Mammary epithelial cell (primary cell): ENCODE measurements around the gene GAA.

ENCODE experiments used
- CTCF ChIP-seq, 2 donors: IDR thresholded peaks in 1 of 2; conservative IDR thresholded peaks in 1 of 2; 2 replicates each; pipeline ENCODE4 v1.5.1; 2011 to 2012; ENCODE audit warnings: inconsistent platforms in 2 of 2, low read length in 2 of 2, mild to moderate bottlenecking in 2 of 2, control low read depth in 1 of 2, low read depth in 1 of 2; ENCODE audit not compliant: insufficient read depth in 1 of 2; ENCODE audit errors: extremely low read depth in 1 of 2
- EZH2 ChIP-seq: IDR thresholded peaks from 2 replicates; pipeline ENCODE4 v1.6.1; 2012; ENCODE audit warnings: low read length, inconsistent platforms, borderline replicate concordance

- TF ChIP-seq CTCF (conservative IDR thresholded peaks at IDR 0.05 in 1 of 2, IDR thresholded peaks at IDR 0.05 in 1 of 2; ENCODE audit: extremely low read depth in 1 of 2, insufficient read depth in 1 of 2, low read depth in 1 of 2, low read length in 2 of 2) (no peak), EZH2 (no peak)
Measured at GRCh38 chr17:80158846-80159245, 57.5 kb downstream of the GAA start.
